ENCODE results near the gene SMARCB1. TPM values are rescaled to one million over a fixed set of nuclear protein-coding genes. Genes with fewer than 3 reads are reported as not detected.
A peak's percentile ranks its signal among the peaks of the same experiment; 100 is the strongest.

Gene SMARCB1
- total RNA-seq, 2 donors from 2014 or later, result 136 to 148 TPM

DNA sequence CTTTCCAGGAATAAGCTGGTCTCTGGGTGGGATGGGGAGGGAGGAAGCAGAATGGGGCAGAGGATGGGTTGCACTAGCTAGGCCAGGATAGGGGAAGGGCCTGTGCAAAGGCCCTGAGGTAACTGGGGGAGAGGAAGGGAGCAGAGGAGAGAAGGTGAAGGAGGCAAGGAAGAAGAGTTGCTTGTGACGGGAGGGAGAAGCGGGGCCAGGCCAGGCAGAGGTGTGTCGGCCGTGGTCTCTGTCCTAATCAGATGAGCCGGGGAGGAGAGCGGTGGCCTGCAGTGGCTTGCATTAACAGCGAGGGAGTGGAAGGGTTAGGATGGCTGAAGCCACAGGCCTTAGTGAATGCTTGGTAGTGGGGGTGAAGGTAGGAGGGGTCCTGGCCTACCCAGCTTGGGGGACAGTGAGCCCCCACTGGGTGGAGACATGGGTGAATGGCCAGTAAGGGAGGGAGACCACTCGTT is 58.0 kb downstream of the SMARCB1 start:
- Histone ChIP-seq H3K9ac (ENCODE audit: extremely low read depth, low read length, poor library complexity, severe bottlenecking) (no peak overlapping the region), H3K36me3 (ENCODE audit: control insufficient read depth, insufficient read depth, low read length) (no peaks in the 10 kb centered on the region), H3K9me3 (ENCODE audit: control insufficient read depth, low read length) (no peaks in the 10 kb centered on the region), H3K27ac (ENCODE audit: low read depth, low read length) (no peak overlapping the region), H3K27me3 (ENCODE audit: control insufficient read depth, insufficient read depth, low read length, poor library complexity, severe bottlenecking) (no peaks in the 10 kb centered on the region), H3K4me3 (ENCODE audit: low read length) (no peak overlapping the region), H3K4me1 (ENCODE audit: control insufficient read depth, insufficient read depth, low read length) (no peaks in the 10 kb centered on the region)
- no peak overlapping the region for H3K27ac Mint-ChIP-seq
- no peaks in the 10 kb centered on the region for H3K9me3 Mint-ChIP-seq
- H3K4me3 Mint-ChIP-seq, result no peak overlapping the region
- H3K27me3 Mint-ChIP-seq (ENCODE audit: insufficient read depth), result peaks cover 23% of the 10 kb centered on the region
- no peak for DNase-seq
- H3K36me3 Mint-ChIP-seq (ENCODE audit: low read depth), result no peaks in the 10 kb centered on the region
- TF ChIP-seq, protein P1, sequence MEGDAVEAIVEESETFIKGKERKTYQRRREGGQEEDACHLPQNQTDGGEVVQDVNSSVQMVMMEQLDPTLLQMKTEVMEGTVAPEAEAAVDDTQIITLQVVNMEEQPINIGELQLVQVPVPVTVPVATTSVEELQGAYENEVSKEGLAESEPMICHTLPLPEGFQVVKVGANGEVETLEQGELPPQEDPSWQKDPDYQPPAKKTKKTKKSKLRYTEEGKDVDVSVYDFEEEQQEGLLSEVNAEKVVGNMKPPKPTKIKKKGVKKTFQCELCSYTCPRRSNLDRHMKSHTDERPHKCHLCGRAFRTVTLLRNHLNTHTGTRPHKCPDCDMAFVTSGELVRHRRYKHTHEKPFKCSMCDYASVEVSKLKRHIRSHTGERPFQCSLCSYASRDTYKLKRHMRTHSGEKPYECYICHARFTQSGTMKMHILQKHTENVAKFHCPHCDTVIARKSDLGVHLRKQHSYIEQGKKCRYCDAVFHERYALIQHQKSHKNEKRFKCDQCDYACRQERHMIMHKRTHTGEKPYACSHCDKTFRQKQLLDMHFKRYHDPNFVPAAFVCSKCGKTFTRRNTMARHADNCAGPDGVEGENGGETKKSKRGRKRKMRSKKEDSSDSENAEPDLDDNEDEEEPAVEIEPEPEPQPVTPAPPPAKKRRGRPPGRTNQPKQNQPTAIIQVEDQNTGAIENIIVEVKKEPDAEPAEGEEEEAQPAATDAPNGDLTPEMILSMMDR (conservative IDR thresholded peaks at IDR 0.05), result no peak
- WGBS, 2 experiments (ENCODE audit: insufficient coverage in 1 of 2, insufficient read length in 1 of 2), result 77 to 85% methylated on average over 5 to 8 of the region's 8 CpGs
- H3K4me1 Mint-ChIP-seq, result peaks cover 10% of the 10 kb centered on the region

DNA sequence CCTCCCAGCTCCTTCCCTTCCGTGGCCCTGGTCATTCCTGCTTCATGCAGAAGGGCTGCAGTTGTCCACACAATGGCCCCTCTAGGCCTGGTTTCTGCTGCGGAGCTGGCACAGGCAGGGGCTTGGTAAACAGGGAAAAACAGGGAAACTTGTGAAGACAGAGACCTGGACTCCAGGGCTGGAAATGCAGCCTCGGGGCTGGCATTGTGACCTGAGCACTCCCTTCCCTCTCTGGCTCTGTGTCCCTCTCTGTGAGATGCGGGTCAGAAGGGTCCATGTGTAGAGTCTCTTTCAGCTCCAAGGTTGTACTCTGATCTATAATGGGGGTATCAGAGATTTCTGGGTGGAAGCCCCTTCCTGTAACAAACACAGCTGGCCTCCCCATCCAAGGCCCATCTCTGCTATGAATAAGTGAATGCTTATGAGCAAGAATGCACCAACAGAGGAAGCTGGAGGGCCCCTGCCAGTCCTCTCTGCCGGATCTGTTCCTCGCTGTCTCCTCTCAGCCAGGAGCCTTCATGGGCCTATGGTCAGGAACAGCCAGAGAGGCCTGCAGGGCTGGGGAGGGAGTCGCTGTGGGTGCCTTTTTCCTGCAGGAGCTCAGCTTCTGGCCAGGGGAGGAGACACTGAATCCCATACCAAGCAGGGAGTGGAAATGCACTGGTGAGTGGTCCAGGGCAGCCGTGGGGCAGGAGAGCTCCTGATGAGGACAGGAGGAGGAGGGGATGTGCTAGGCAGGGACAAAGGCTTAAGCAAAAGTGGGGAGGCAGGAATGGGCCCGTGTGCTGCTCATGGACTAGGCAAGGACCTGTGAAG is 58.7 kb downstream of the SMARCB1 start:
- no peaks in the 10 kb centered on the region for H3K9me3 ChIP-seq (ENCODE audit: control insufficient read depth, low read length)
- DNase-seq, result no peak
- no peak overlapping the region for H3K9ac ChIP-seq (ENCODE audit: extremely low read depth, low read length, poor library complexity, severe bottlenecking)
- peaks cover 20% of the 10 kb centered on the region for H3K27me3 Mint-ChIP-seq (ENCODE audit: insufficient read depth)
- TF ChIP-seq, protein P1 (conservative IDR thresholded peaks at IDR 0.05), result no peak
- WGBS, 2 experiments (ENCODE audit: insufficient coverage in 1 of 2, insufficient read length in 1 of 2), result 78 to 85% methylated on average over 7 to 9 of the region's 9 CpGs
- H3K4me3 ChIP-seq (ENCODE audit: low read length), result no peak overlapping the region
- H3K4me1 Mint-ChIP-seq, result peaks cover 10% of the 10 kb centered on the region
- no peaks in the 10 kb centered on the region for H3K36me3 Mint-ChIP-seq (ENCODE audit: low read depth)
- no peaks in the 10 kb centered on the region for H3K9me3 Mint-ChIP-seq
- H3K27ac Mint-ChIP-seq, result no peak overlapping the region
- H3K4me1 ChIP-seq (ENCODE audit: control insufficient read depth, insufficient read depth, low read length), result no peaks in the 10 kb centered on the region
- no peaks in the 10 kb centered on the region for H3K27me3 ChIP-seq (ENCODE audit: control insufficient read depth, insufficient read depth, low read length, poor library complexity, severe bottlenecking)
- no peak overlapping the region for H3K4me3 Mint-ChIP-seq
- no peak overlapping the region for H3K27ac ChIP-seq (ENCODE audit: low read depth, low read length)
- H3K36me3 ChIP-seq (ENCODE audit: control insufficient read depth, insufficient read depth, low read length), result no peaks in the 10 kb centered on the region

DNA sequence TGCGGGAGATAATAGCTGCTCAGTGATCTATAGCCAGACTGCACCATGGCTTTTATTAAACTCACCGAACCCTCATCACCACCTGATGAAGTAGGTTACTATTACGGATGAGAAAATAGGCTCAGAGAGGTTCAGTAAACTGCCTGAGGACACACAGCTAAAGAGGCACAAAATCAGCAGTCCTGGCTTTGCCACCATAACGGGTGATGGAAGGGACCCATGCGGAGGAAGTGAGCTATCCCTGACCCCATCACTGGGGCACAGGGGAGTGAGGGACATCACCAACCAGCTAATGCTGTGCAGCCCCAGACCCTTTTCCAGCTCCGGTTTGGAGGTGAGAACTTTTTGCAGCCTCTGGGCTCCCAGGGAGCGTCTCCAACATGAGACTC is 59.3 kb downstream of the SMARCB1 start:
- no peak for DNase-seq
- WGBS, 2 experiments (ENCODE audit: insufficient coverage in 1 of 2, insufficient read length in 1 of 2), result 82 to 87% methylated on average over 6 to 7 of the region's 7 CpGs
- Mint-ChIP-seq H3K27me3 (ENCODE audit: insufficient read depth) (peaks cover 18% of the 10 kb centered on the region), H3K4me3 (no peak overlapping the region), H3K4me1 (peaks cover 10% of the 10 kb centered on the region), H3K27ac (no peak overlapping the region), H3K36me3 (ENCODE audit: low read depth) (no peaks in the 10 kb centered on the region), H3K9me3 (no peaks in the 10 kb centered on the region)
- Histone ChIP-seq H3K4me3 (ENCODE audit: low read length) (no peak overlapping the region), H3K27me3 (ENCODE audit: control insufficient read depth, insufficient read depth, low read length, poor library complexity, severe bottlenecking) (no peaks in the 10 kb centered on the region), H3K36me3 (ENCODE audit: control insufficient read depth, insufficient read depth, low read length) (no peaks in the 10 kb centered on the region), H3K9me3 (ENCODE audit: control insufficient read depth, low read length) (no peaks in the 10 kb centered on the region), H3K9ac (ENCODE audit: extremely low read depth, low read length, poor library complexity, severe bottlenecking) (no peak overlapping the region), H3K27ac (ENCODE audit: low read depth, low read length) (peak overlapping the region; percentile 3), H3K4me1 (ENCODE audit: control insufficient read depth, insufficient read depth, low read length) (no peaks in the 10 kb centered on the region)
- TF ChIP-seq, protein P1 (conservative IDR thresholded peaks at IDR 0.05), result no peak

Data from endodermal cell (in vitro differentiated cells).